Upper lobe of left lung (tissue), 6 donors: ENCODE data around the gene TRIM44. TPM values are rescaled to one million over a fixed set of nuclear protein-coding genes. Genes with fewer than 3 reads are reported as not detected.

Experiments used
- ATAC-seq, 2 donors: fragments of 200-7000 bp; cut with Tn5 transposase; one replicate each; pipeline ENCODE4 v1.9.1; 2022; ENCODE audit warnings: mild to moderate bottlenecking in 2 of 2, moderate library complexity in 2 of 2; ENCODE audit not compliant: low FRiP score in 2 of 2
- DNase-seq, 2 donors: peaks; one replicate each; pipeline ENCODE4 v3.0.0-alpha.2; 2019 to 2020
- H3K27ac ChIP-seq, 4 donors: fragments of 200-600 bp; sonication (generic); one replicate each; pipeline ENCODE4 v1.5.1; 2016 to 2019
- H3K27me3 ChIP-seq, 4 donors: fragments of 200-600 bp; sonication (generic); one replicate each; pipeline ENCODE4 v1.5.1; 2017 to 2019
- H3K36me3 ChIP-seq, 4 donors: fragments of 200-600 bp; sonication (generic); one replicate each; pipeline ENCODE4 v1.5.1; 2016 to 2019
- H3K4me1 ChIP-seq, 4 donors: fragments of 200-600 bp; sonication (generic); one replicate each; pipeline ENCODE4 v1.5.1; 2018 to 2019
- H3K4me3 ChIP-seq, 4 donors: fragments of 200-600 bp; sonication (generic); one replicate each; pipeline ENCODE4 v1.5.1; 2017 to 2019; ENCODE audit warnings: mild to moderate bottlenecking in 2 of 4, moderate library complexity in 1 of 4
- H3K9me3 ChIP-seq, 4 donors: fragments of 200-600 bp; sonication (generic); one replicate each; pipeline ENCODE4 v1.5.1; 2018 to 2019
- EP300 ChIP-seq, 4 donors: sonication (generic); formaldehyde crosslinking; IDR thresholded peaks; one replicate each; pipeline ENCODE4 v1.5.1; 2017; ENCODE audit warnings: antibody characterized with exemption in 4 of 4, control low read depth in 2 of 4
- POLR2A ChIP-seq, 4 donors: fragments of 450-650 bp; IDR thresholded peaks; one replicate each; pipeline ENCODE4 v1.5.1; 2016 to 2017; ENCODE audit warnings: antibody characterized with exemption in 4 of 4, mild to moderate bottlenecking in 2 of 4
- POLR2AphosphoS5 ChIP-seq, 2 donors: sonication (generic); formaldehyde crosslinking; IDR thresholded peaks; one replicate each; pipeline ENCODE4 v1.5.1; 2017; ENCODE audit warnings: antibody characterized with exemption in 2 of 2
- WGBS, 2 donors: methylation state at CpG; one replicate each; pipeline ENCODE4 v1.1.5; 2017 to 2018; 5-methylcytosine and 5-hydroxymethylcytosine counted together
- total RNA-seq, 6 donors: library from RNA; depleted of rRNA in 4 of 6; stranded (reverse); fragments of >200 nt in 4 of 6; gene quantifications; one replicate each; pipeline versions ENCODE4 v1.1.0 to v1.2.1, GENCODE V29; 2016 to 2021
- TF ChIP-seq, protein P1 (sequence below), 6 experiments: fragments of 450-650 bp in 4 of 6; fragments of 200-600 bp in 2 of 6; sonication (generic) in 2 of 6; IDR thresholded peaks; one replicate each; pipeline ENCODE4 v1.5.1; 2016 to 2019; ENCODE audit warnings: antibody characterized with exemption in 6 of 6
- donor health status: DM: no; HTN: no; CAD: no; lungs with moderate emphysema.
- donor health status: DM: no; HTN: yes; CAD: no; lungs with severe emphysema.

TRIM44 gene
- total RNA-seq, 6 donors from 2014 or later: 48.9 to 133 (median 64.0) TPM

DNA sequence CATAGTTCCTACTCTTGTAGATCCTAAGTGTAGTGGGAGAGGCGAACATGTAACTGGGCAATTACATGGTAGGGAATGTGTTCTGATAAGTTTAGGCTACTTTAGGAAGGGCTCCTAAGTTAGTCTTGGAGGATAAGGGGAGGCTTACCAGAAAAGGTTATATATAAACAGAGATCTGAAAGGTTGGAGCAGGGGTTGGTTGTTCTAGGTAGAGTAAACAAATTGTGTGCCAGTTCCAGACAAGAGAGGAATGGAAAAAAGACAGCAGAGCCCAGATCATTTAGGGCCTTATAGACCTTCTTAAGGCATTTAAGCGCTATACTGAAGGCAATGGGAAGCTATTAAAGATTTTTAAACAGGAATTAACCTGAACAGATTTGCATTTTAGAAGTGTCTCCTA is 74.4 kb downstream of the TRIM44 start:
- DNase-seq: no peak
- no peak for ATAC-seq

DNA sequence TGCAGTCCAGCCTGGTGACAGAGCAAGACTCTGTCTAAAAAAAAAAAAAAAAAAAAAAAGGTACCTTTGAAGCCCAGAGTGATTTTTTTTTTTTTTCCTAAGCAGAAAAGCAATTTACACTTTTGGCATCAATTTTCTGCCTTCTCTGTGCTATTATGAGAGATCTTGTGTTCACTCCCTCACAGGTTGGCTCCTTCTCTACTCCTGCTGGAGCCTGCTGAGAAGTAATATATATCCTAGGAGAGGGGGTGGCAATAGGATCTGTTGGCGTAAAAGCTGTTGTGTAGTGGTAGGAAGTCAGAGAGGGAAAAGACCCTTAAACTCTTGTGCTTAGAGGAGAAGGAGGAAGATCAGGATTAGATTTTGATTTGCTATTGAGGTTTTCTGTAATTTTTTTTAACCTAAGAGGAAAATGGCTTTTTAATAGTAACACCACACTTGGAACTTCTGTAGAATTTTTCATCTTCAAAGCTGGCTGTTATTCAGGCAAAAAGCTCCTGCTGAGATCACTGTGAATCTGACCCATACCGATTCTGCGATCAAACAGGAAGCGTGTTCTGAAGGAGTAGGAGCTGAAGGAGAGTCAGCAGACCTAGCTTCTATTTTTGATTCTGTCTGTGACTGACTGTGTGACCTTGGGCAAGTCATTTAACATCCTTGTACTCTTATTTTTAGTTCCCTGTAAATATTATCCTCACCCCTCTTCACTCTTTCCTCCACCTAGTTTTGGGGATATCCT is 77.7 kb downstream of the TRIM44 start:
- no peak for TF ChIP-seq POLR2AphosphoS5 (IDR thresholded peaks at IDR 0.05)
- TF ChIP-seq, protein P1, sequence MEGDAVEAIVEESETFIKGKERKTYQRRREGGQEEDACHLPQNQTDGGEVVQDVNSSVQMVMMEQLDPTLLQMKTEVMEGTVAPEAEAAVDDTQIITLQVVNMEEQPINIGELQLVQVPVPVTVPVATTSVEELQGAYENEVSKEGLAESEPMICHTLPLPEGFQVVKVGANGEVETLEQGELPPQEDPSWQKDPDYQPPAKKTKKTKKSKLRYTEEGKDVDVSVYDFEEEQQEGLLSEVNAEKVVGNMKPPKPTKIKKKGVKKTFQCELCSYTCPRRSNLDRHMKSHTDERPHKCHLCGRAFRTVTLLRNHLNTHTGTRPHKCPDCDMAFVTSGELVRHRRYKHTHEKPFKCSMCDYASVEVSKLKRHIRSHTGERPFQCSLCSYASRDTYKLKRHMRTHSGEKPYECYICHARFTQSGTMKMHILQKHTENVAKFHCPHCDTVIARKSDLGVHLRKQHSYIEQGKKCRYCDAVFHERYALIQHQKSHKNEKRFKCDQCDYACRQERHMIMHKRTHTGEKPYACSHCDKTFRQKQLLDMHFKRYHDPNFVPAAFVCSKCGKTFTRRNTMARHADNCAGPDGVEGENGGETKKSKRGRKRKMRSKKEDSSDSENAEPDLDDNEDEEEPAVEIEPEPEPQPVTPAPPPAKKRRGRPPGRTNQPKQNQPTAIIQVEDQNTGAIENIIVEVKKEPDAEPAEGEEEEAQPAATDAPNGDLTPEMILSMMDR (IDR thresholded peaks at IDR 0.05): no peak
- no peak for TF ChIP-seq POLR2A (IDR thresholded peaks at IDR 0.05)
- H3K4me1 ChIP-seq: peaks cover 0 to 2% (median 0%) of the 10 kb centered on the region in 4 donors
- H3K9me3 ChIP-seq: no peaks in the 10 kb centered on the region
- DNase-seq: no peak
- no peak for ATAC-seq
- no peak overlapping the region for H3K4me3 ChIP-seq
- H3K36me3 ChIP-seq: peaks cover 0 to 6% (median 2%) of the 10 kb centered on the region in 4 donors
- H3K27me3 ChIP-seq: no peaks in the 10 kb centered on the region
- H3K27ac ChIP-seq: no peak overlapping the region
- 87 to 90% methylated on average over 4 of the region's 4 CpGs for WGBS, 2 donors

More for the DNA sequence above, 74.4 kb downstream of the TRIM44 start:
- WGBS, 2 donors: 98% methylated on average over 2 of the region's 2 CpGs
- Histone ChIP-seq H3K27ac (no peak overlapping the region), H3K4me1 (peaks cover 0 to 2% (median 0%) of the 10 kb centered on the region in 4 donors), H3K36me3 (peaks cover 0 to 6% (median 2%) of the 10 kb centered on the region in 4 donors), H3K27me3 (no peaks in the 10 kb centered on the region), H3K9me3 (no peaks in the 10 kb centered on the region), H3K4me3 (no peak overlapping the region)
- TF ChIP-seq EP300 (IDR thresholded peaks at IDR 0.05): no peak
- TF ChIP-seq, protein P1 (IDR thresholded peaks at IDR 0.05): no peak
- no peak for TF ChIP-seq POLR2A (IDR thresholded peaks at IDR 0.05)
- no peak for TF ChIP-seq POLR2AphosphoS5 (IDR thresholded peaks at IDR 0.05)

DNA sequence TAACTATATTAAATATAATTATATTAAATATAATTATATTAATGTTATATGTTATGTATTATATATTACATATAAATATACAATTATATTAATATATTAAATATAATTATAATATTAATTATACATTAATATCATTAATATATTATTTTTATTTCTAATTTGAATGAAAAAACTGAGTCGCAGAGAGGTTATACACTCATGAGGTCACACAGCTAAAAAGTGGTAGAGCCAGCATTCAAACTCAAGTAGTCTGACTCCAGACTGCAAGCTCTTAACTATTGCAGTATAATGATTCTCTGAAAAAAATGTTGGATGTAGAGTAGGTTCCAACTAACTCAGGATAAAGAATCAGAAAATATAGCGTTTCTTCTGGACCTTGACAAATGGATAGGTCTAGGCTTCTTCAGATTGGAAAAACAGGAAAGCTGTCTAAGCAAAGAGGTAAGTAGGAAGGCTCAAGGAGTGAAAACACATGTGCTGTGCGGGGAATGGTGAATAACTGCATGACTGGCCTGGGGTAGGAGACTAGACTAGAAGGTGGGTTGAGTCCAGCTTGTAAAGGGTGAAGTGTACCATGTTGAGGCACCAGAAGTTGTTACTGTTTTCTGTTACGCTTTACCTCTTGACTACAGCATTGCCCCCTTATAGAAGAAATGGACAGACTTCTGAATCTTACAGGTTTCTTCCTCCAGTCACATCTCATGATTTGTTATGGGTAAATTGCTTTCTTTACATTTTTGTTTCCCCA is 80.3 kb downstream of the TRIM44 start:
- Histone ChIP-seq H3K9me3 (no peaks in the 10 kb centered on the region), H3K36me3 (peaks cover 0 to 3% (median 0%) of the 10 kb centered on the region in 4 donors), H3K27me3 (no peaks in the 10 kb centered on the region), H3K27ac (no peak overlapping the region), H3K4me3 (no peak overlapping the region), H3K4me1 (no peaks in the 10 kb centered on the region)
- DNase-seq (no peak), ATAC-seq (no peak)
- TF ChIP-seq POLR2A (IDR thresholded peaks at IDR 0.05): no peak
- TF ChIP-seq, protein P1 (IDR thresholded peaks at IDR 0.05): no peak
- TF ChIP-seq EP300 (IDR thresholded peaks at IDR 0.05): no peak
- TF ChIP-seq POLR2AphosphoS5 (IDR thresholded peaks at IDR 0.05): no peak
- WGBS, 2 donors: 97 to 98% methylated on average over 4 of the region's 4 CpGs

DNA sequence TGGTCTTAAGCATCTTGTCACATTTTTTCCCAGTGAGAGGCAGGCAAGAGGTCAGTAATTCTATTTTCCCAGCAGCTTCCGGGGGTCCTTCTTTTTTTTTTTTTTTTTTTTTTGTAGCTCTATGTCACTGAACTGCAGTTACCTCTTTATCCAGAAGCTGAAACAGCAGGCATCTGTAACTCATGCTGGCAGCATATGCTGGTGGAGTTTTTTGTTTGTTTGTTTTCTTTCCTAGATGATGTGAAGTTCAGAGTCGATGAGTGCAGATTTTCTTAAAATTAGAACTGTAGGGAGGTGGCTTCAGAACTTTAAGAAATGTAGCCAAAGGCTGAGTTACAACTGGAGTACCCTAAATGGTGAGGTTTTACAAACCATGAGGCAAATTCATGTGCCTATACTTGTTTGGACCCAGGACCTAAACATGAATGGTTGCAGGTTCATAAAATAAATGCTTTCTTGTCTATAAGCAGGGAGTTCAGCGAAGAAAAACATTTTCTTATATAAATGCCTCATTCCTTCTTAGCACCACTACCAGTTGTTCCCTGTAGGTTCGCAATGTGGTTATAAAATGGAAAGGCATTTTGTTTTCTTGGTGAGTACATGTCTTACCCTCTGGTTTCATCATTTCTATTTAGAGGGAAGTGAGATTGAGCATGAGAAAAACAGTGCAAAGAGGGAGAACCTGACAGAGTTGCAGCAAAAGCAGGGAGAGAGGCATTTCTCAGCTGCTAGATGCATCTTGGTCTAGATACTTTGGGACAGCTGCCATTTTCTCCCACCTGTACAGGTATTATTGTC is 84.0 kb downstream of the TRIM44 start:
- H3K36me3 ChIP-seq: no peaks in the 10 kb centered on the region
- DNase-seq (no peak), ATAC-seq (no peak)
- TF ChIP-seq POLR2A (IDR thresholded peaks at IDR 0.05) (no peak), EP300 (IDR thresholded peaks at IDR 0.05) (no peak), POLR2AphosphoS5 (IDR thresholded peaks at IDR 0.05) (no peak)
- TF ChIP-seq, protein P1 (IDR thresholded peaks at IDR 0.05): no peak
- H3K9me3 ChIP-seq: no peaks in the 10 kb centered on the region
- no peaks in the 10 kb centered on the region for H3K4me1 ChIP-seq
- no peaks in the 10 kb centered on the region for H3K27me3 ChIP-seq
- H3K27ac ChIP-seq: no peak overlapping the region
- 78 to 79% methylated on average over 4 of the region's 4 CpGs for WGBS, 2 donors
- no peak overlapping the region for H3K4me3 ChIP-seq
